WERI-Rb-1 (cell line): ENCODE data around the gene ACRBP.

ENCODE experiments used
- DNase-seq: peaks from one replicate; pipeline ENCODE4 v3.0.0-alpha.2; 2020
- H3K27ac ChIP-seq: fragments of 250-450 bp; sonication (Bioruptor Pico); 2 replicates; pipeline ENCODE4 v1.5.1; 2020; ENCODE audit warnings: mild to moderate bottlenecking, moderate library complexity
- H3K27me3 ChIP-seq: fragments of 250-450 bp; sonication (Bioruptor Pico); 2 replicates; pipeline ENCODE4 v1.5.1; 2021; ENCODE audit warnings: mild to moderate bottlenecking, low read depth, moderate library complexity; ENCODE audit not compliant: insufficient read depth, severe bottlenecking
- H3K36me3 ChIP-seq: fragments of 250-450 bp; sonication (Bioruptor Pico); 2 replicates; pipeline ENCODE4 v1.5.1; 2020; ENCODE audit warnings: mild to moderate bottlenecking, moderate library complexity
- H3K4me3 ChIP-seq: 2 replicates; pipeline ENCODE4 v1.5.1; 2011; ENCODE audit warnings: low read depth, mild to moderate bottlenecking, control low read depth, low read length
- H3K9me3 ChIP-seq: fragments of 250-450 bp; sonication (Bioruptor Pico); 2 replicates; pipeline ENCODE4 v1.5.1; 2021; ENCODE audit warnings: mild to moderate bottlenecking, moderate library complexity; ENCODE audit not compliant: severe bottlenecking
- TF ChIP-seq, protein P1 (sequence below): IDR thresholded peaks from 2 replicates; pipeline ENCODE4 v1.5.1; 2011; ENCODE audit warnings: low read depth, mild to moderate bottlenecking, control low read depth, inconsistent platforms, low read length

The ACRBP gene

DNA sequence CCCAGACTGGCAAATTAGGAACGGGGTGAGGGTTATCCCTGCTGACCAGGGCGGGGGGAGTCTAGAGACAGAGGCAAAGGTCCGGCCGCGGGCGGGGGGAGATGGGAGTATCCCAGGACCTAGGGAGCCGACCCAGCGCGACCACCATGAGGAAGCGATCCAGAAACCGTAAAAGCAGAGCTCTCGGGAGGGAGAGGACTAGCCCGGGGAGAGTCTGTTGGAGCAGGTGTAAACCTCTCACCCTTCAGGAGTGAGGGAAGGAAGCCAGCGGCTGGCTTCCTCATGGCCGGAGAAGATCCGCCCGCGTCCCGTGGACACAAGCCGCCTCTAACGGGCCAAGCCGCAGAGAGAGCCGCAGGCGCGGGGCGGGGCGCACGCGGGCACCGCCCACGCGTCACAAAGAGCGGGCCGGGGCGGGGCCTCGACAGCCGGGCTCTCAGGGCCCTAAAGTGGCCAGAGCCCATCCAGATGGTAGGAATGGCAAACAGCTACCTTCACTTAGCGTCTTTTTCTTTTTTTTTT lies at the start of gene ACRBP:
Gene ACRBP, minus strand, starts transcription at position 350 of the 522 bp plus-strand sequence. Its CDS starts 66 bp downstream, at position 284.
- no peak for DNase-seq
- TF ChIP-seq, protein P1, sequence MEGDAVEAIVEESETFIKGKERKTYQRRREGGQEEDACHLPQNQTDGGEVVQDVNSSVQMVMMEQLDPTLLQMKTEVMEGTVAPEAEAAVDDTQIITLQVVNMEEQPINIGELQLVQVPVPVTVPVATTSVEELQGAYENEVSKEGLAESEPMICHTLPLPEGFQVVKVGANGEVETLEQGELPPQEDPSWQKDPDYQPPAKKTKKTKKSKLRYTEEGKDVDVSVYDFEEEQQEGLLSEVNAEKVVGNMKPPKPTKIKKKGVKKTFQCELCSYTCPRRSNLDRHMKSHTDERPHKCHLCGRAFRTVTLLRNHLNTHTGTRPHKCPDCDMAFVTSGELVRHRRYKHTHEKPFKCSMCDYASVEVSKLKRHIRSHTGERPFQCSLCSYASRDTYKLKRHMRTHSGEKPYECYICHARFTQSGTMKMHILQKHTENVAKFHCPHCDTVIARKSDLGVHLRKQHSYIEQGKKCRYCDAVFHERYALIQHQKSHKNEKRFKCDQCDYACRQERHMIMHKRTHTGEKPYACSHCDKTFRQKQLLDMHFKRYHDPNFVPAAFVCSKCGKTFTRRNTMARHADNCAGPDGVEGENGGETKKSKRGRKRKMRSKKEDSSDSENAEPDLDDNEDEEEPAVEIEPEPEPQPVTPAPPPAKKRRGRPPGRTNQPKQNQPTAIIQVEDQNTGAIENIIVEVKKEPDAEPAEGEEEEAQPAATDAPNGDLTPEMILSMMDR: no peak
- Histone ChIP-seq H3K27ac (no peak within 1 kb of the TSS), H3K27me3 (no peaks in the 10 kb centered on the region), H3K4me3 (no peak within 1 kb of the TSS), H3K36me3 (peaks cover 31% of the 10 kb centered on the region), H3K9me3 (no peaks in the 10 kb centered on the region)

DNA sequence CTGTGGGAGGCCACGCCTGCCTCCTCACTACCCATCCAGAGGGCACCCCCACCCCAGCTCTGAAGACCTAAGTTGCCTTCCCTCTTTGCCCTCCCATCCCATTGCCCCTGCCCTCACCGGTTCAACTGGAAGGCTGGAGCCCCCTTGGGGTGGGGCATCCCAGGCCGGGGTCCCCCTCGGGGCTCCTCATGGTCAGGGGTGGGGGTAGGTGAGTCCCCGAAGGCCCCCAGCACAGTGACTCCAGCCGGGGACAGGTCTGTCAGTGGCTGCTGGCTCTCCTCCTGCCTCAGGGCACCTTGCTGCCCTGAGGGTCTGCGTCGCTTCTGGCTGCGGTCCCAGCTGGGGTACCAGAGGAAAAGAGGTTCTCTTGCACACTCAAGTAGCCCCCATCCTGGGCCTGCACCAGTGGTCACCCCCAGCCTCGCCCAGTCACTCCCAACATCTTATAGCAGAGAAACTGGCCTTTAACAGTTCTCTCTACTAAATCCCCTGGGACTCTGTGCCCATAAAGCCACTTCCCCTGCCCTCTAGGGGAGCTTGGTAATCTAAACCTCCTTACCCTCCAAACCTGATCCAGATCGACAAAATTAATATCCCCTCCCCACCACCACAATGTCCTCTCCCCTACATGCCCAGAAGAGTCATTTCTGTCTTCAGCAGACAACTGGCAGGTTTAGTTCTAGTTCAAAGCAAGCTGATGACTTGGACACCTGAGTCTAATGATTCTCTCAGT lies 48.2 kb upstream of the ACRBP start:
- no peak for DNase-seq
- TF ChIP-seq, protein P1: no peak

DNA sequence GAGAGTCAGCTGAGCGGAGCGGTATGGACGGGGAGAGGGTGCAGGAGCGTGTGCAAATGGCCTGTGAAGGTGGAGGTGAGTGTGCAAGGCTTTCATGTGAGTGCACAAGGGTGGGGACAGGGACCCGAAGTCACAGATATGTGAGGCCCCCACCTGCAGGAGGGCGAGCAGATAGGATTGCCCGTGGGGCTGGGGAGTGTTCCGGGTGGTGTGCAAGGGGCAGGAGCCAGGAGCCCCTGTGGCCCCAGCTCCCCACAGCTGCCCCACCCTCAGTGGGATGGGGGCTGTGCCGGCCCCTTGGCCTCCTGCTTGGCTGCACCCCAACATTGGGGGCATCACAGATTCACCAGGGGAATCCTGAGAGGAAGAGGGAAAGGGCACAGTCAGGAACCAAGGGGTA lies 47.5 kb upstream of the ACRBP start:
- Histone ChIP-seq H3K27ac (no peak overlapping the region), H3K36me3 (peaks cover 3% of the 10 kb centered on the region), H3K9me3 (no peaks in the 10 kb centered on the region), H3K27me3 (no peaks in the 10 kb centered on the region), H3K4me3 (no peak overlapping the region)
- TF ChIP-seq, protein P1: no peak
- no peak for DNase-seq

More for the DNA sequence above, 48.2 kb upstream of the ACRBP start:
- Histone ChIP-seq H3K36me3 (peaks cover 3% of the 10 kb centered on the region), H3K27ac (no peak overlapping the region), H3K9me3 (no peaks in the 10 kb centered on the region), H3K4me3 (no peak overlapping the region), H3K27me3 (no peaks in the 10 kb centered on the region)

DNA sequence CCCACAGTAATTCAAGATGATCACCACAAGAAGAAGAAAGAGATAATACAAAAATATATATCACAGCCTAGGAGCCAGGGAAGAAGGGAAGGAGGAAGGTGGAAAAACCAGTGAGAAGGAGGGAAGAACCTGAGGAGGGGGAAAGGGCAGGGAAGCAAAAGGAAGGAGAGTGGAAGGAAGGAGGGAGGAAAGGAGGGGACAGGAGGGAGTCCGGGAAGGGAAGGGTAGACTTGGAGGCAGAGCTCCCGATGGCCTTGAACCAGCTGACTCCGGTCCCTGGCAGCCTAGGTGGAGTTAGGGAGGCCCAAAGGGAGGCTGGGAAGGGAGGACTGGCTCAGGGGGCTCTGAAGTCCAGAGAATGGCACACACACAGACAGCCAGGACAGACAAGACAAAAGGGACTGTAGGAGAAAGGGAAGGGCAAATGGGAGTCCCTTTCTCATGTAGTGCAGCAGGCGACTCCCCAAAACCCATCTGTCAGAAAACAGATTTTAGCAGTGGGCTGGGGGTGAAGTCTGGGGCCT lies 46.7 kb upstream of the ACRBP start:
- H3K36me3 ChIP-seq: peaks cover 6% of the 10 kb centered on the region
- no peaks in the 10 kb centered on the region for H3K9me3 ChIP-seq
- H3K4me3 ChIP-seq: no peak overlapping the region
- no peak overlapping the region for H3K27ac ChIP-seq
- no peak for DNase-seq
- TF ChIP-seq, protein P1: no peak
- H3K27me3 ChIP-seq: no peaks in the 10 kb centered on the region

DNA sequence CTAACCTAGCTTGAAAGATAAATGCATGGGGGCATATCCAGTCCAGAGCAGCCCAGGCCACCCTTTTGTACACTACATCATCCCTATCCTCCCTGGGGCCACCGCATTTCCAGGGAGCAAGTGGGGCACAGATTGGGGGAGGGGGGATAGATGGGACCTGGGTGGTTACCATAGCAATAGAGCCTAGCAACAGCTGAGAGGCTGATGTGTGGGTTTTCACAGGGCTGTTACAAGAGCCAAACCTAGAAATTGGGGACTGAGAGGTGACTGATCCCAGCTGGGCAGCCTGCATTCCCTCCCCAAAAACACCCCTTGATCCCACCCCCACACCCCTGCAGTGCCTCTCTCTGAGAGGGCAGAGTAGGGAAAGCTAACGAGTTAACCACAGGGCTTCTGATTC lies 45.7 kb upstream of the ACRBP start:
- H3K27ac ChIP-seq: no peak overlapping the region
- H3K4me3 ChIP-seq: no peak overlapping the region
- DNase-seq: no peak
- TF ChIP-seq, protein P1: no peak
- H3K27me3 ChIP-seq: no peaks in the 10 kb centered on the region
- H3K9me3 ChIP-seq: no peaks in the 10 kb centered on the region
- H3K36me3 ChIP-seq: peaks cover 8% of the 10 kb centered on the region
